T47D (cell line): ENCODE data around the gene SNX20.

Source experiments
- DNase-seq, 2 experiments: peaks; one replicate each; pipeline versions ENCODE4 v3.0.0 to v3.0.0-alpha.2; 2011 to 2012; ENCODE audit warnings: low read depth in 1 of 2, low spot score in 1 of 2
- JUND ChIP-seq: IDR thresholded peaks from 2 replicates; pipeline ENCODE4 v1.6.1; 2012; ENCODE audit warnings: low read depth
- in situ Hi-C: cut with HindIII; loops from 2 replicates; pipeline ENCODE4 v1.10.0; 2016; ENCODE audit warnings: low sequenced_read_pairs, low pct_unique_long_range_greater_than_20kb

SNX20 gene

DNA sequence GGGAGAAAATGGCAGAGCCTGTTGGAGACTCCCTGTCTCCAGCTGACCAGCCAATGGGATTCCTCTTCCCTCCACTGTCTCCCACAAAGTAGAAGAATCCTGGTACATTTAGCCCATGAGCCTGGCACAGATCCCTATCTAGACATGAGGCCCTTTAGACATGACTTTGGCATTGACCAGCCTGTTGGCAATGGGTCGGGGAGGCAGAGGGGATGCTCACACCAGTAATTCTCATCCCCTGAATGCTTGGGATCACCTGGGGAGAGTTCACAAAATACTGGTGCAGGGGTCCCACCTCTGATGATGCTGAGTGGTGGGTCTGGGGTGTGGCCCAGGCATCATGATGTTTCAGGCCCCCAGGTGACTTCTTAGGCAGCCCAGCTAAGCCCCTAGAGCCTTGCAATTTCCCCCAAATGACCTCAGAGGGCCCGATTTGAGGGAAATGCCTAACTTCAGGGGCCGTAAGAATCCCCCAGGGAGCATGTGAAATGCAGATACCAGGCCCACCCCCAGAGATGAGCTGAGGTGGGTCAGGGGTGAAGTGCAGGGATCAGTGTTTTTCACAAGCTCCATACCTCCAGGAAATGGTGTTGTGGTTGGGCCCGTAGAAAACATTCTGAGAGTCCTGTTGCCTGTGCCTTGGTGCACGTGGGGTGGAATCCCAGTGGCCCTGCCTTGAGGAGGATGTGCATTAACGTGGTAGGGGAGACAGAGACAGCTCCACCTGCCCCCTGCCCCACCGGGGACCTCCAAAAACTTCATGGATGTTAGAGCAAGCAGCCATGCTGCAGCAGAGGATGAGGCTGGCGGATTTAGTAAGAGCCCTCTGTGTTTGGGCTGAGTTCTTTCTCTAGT lies 42.1 kb downstream of the SNX20 start:
- DNase-seq, result no peak
- TF ChIP-seq JUND, result no peak
- in situ Hi-C loops, result no loop called here

DNA sequence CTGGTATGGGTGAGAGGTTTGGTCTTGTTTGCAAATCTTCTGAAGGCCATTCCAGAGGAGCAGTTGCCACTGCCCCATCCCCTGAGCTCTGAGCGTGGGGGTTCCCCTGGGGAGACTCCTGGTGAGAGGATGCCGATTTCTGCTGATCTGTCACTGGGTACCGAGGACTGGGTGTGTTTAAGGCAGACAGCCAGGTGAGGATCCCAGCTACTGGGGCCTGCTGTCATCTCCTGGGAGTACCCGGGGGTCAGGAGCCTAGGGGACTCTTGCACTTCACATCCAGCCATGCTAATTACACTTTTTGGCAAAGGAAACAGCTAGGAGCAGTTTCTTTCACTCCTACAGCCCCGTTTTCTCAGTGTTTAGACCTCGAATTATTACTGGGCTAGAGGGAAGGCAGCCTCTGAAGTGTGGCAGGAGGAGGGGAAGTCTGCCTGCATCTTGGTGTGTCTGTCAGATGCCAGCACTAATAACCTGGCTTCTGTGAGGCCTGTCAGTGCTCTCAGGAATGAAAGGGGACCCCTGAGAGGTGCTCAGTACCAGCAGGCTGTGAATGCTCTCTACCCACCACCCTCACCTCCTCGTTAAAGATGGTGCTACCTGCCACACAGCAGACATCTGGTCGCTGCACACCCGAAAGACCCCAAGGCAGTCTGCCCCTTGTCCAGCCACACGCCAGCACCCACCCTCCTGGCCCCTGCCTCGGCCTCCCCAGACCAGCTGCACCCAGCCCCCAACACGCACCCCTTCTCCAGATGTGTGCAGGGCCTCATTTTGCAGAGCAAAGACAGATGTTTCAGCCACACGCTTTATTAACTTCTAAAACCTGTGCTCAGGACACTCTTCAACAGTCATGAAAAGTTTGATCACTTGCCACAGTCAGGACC lies 43.2 kb downstream of the SNX20 start:
- in situ Hi-C loops, result no loop called here
- DNase-seq, result no peak
- TF ChIP-seq JUND, result no peak

DNA sequence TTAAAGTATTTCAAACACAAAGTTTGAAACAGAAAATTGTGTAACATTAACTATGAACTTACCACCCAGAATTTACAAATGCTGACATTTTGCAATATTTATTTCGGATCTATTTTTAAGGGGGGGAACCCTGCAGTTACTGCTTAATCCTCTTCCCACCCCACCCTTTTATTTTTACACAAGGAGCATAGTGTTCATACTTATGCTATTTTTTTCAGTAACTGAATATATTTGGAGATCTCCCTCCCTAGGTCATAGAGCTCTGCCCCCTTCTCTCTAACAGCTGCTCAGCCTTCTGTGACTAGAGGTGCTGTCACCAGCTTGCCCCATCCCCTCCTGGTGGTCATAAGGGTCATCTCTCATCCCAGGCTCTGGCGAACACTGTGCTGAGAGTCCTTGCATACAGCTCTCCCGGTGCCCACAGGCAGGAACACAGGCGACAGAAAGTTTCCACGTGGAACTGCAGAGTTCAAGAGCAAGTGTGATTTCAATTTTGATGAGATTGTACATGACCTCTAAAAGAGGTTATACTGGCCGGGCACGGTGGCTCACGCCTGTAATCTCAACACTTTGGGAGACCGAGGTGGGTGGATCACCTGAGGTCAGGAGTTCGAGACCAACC lies 44.2 kb downstream of the SNX20 start:
- DNase-seq, result no peak
- no peak for TF ChIP-seq JUND
- in situ Hi-C loops, result no loop called here

DNA sequence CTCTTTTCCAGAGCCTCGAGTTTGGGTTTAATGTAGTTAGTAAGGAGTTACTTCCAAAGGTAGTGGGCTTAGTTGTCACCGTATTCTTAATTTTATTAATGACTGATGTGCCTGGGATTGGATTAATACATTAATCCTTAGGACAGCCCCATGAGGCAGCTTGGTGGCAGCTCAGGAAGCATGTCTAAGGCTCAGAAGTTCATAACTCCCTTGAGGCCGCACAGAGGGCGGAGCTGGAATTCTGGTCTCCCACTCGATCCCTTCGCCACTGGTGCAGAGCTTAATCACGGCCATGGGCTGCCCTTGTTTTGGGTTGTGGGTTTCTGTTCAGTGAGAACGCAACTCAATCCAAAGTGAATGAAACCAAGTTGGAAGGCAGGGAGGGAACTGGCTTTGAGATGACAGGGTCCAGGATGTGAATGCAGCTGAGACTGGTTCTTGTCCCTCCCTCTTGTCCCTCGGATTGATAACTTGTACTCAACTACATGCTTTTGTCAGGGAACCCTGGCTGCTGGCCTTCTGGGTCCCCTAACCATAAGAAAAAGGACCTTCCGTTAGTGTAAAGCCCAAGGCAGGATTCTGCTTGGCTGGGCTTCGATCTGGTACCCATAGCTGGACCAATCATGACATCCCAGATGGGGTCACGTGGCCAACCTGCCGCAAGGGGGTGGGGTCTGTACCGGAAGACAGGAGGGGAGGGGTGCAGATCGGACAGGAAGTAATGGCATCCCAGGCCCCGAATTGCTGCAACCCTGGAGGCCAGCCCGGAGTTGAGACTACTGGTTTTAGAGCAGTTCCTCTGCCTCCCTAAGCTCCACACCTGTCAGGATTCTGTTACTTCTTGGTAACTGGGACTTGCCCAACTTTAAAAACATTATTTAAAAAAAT lies 45.4 kb downstream of the SNX20 start:
- no peak for DNase-seq
- TF ChIP-seq JUND, result no peak
- in situ Hi-C loops, result no loop called here

DNA sequence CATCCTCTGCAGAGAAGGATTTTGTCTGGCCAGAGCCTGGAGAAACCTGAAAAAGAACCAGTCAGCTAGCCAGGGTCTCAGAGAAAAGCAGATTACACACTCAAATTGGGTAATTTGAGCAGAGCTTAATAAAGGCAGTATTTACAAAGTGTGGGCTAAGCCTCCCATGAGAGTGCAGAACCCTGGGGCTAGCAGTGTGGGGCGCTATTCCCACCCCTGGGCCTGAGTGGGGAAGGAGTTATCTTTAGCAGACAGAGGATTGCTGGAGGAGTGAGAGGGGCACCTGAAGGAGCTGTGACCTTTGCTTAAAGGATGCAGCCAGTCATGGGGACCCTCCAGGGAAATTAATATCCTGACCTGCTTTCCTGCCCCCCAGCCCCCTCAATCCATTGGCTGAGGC lies 46.2 kb downstream of the SNX20 start:
- TF ChIP-seq JUND, result no peak
- no peak for DNase-seq
- in situ Hi-C loops, result no loop called here

DNA sequence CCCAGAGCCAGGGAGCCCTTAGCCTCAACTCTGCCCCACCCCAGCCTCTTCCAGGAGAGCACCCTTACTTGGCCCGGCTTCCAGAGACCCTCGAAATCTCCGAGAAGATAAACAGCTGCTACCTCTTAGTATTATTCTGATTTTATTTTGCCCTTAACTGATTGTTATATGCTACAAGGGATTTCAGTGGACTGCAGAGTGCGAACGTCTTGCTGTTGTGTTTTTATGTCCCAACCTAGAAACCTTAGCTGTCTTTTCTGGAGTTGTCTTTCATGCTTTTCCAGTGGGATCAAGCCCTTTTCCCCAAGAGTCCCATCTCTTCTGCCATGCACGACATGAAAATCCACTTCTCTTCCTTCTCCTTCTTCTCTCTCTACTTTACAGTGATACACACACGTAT lies 47.0 kb downstream of the SNX20 start:
- no peak for TF ChIP-seq JUND
- DNase-seq, result no peak
- in situ Hi-C loops, result no loop called here

DNA sequence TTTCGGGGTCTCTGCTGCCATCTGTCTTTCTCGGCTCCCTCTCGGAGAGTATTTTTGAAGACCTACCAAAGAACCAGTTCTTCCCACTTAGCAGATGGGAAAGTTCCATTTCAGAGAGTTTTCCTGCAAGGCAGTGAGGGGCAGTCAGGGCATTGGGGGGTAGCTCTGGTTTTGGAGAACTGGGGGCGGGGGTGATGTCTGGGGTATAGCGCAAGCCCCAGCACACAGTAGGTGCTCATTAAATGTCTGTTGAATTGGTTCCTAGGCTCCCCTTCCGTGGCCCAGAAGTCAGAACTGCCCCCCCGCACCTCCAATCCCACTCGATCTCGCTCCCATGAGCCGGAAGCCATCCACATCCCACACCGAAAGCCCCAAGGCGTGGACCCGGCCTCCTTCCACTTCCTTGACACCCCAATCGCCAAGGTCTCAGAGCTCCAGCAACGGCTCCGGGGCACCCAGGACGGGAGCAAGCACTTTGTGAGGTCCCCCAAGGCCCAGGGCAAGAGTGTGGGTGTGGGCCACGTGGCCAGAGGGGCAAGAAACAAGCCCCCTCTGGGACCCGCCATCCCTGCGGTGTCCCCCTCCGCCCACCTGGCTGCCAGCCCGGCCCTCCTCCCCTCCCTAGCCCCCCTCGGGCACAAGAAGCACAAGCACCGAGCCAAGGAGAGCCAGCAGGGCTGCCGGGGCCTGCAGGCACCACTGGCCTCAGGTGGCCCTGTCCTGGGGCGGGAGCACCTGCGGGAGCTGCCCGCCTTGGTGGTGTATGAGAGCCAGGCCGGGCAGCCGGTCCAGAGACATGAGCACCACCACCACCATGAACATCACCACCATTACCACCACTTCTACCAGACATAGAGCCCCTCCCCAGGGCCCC lies 47.9 kb downstream of the SNX20 start:
- in situ Hi-C loops, result no loop called here
- DNase-seq, result no peak
- no peak for TF ChIP-seq JUND

DNA sequence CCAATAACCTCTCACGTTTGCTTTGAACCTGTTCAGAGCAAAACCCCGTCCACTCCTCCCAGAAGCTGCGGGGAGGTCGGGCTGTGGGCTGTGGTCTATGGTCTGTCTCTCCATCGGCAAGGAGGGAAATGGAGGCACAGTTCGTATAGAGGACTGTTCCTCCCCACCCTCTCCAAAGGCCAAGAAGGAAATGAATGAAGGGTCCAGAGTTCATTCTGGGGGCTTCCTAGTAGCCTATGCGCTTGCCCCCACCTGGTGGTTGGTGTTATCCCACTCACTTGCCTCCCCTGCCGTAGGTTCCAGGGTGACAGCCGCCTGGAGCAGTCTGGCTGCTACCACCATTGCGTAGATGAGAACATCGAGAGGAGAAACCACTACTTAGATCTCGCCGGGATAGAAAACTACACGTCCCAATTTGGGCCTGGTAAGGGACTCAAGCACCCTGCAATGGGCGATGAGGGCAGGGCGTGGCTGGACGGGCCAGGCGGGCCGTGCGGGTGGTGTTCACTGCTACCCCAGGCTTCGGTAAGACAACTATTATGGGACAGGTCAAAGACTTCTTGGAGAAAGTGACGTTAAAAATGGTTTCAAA lies 49.0 kb downstream of the SNX20 start:
- no peak for DNase-seq
- no peak for TF ChIP-seq JUND
- in situ Hi-C loops, result no loop called here

DNA sequence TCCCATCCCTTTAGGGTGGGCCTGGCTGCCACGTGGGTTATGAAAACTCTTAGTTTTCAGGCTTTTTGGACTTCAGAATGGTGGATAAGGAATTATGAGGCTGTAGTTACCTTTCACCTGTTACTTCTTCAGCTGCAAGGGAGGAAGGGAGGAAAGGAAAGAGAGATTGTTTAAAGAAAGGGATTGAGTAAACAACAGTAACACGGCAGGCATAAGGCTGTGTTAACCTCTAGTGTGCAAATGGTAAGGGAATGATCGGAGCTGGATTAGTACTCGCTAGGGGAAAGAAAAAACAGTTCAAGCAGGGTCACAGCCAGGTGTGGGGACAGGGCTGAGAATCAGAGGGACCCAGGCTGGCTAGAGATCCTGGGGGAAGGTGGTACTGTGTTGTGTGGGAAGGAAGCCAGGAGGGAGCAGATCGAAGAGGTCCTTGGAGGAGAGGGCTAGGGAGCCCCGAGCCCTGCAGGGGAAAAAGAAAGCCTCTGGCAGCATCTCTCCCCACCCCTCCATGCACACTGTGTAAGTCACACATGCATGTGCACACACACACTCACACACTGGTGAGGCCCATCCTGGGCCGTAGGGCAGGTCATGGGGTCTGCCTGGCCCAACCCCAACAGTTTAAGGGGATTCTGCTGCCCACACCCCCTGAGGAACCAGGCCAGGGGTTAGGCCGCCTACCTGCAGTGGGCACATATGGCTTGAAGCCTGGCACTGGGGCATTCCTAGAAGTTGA lies 49.7 kb downstream of the SNX20 start:
- no peak for TF ChIP-seq JUND
- in situ Hi-C loops, result no loop called here
- no peak for DNase-seq

DNA sequence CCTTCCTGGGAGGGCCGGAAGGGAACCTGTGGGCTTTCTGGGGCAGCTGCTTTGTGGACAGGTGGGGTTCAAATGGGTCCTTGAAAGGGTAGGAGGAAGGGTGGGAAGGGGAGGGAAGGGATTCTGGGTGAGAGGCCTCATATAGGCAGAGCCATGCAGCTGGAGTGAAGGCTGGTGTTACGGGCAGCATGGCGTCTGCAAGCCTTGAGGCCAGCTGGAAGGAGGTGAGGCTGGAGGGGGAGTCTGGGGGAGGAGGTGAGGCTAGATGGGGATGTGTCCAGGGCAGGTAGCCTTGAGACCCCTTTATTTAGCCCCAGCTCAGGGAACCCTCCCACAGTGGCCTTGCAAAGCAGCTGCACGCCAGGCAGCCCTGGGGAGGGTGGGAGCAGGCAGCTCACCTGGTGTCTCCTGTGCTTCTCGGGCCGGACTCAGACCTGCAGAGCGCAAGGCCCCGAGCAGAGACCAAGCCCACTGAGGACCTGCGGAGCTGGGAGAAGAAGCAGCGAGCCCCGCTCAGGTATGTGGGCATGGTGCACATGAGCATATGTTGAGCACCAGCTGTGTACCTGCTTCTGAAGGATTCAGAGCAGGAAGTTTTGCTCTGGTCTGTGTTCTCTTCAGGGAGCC lies 50.6 kb downstream of the SNX20 start:
- TF ChIP-seq JUND, result no peak
- in situ Hi-C loops, result no loop called here
- no peak for DNase-seq
